Activated CD4-positive, alpha-beta T cell treated with anti-CD3 and anti-CD28 coated beads for 4 hours (primary cell): ENCODE results near the gene GPSM3.
"Not testable (repeated sequence)": the region's sequence is repeated elsewhere in the genome, so short reads cannot be mapped to it uniquely, and the experiment has no call there.

Experiments used
- DNase-seq, 2 donors: peaks; one replicate each; pipeline ENCODE4 v3.0.0-alpha.2; 2020

The GPSM3 gene

DNA sequence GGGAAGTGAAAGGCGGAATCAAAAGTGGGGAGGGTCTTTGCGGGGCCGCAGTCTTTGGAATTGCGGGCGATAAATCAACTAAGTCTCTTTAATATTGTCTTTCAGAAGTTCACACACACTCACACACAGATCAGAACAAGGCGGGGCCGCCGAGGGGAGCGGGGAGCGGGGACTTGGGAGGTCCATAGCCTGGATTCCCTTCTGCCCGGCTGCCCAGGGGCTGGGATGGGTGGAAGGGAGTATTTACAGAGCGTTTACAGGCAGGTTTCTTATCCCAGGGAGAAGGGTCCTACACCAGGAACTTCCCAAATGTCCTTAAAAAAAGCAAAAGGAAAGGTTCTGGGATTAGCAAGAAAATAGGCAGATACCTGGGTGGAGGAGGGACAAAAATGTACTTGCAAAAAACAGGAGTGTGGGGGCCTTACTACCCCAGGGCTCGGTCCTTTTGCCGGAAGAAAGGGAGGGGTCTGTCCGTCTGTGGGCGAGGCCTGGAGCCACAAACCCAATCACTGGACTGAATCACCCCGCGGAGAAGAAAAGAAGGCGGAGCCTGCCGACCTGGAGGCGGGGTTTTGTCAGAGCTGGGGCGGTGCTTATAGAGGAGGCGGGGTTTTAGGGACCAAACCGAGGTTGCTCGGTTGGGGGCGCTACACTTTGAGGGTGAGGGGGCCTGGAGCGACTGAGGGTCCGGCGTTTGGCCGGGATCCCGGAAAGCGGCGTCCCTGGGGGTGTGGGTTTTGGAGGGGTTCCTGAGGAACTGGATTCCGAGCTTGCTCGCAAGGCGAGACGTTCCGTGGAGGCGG, 44.0 kb downstream of the GPSM3 start:
- peak; percentile 60 to 70 for DNase-seq

DNA sequence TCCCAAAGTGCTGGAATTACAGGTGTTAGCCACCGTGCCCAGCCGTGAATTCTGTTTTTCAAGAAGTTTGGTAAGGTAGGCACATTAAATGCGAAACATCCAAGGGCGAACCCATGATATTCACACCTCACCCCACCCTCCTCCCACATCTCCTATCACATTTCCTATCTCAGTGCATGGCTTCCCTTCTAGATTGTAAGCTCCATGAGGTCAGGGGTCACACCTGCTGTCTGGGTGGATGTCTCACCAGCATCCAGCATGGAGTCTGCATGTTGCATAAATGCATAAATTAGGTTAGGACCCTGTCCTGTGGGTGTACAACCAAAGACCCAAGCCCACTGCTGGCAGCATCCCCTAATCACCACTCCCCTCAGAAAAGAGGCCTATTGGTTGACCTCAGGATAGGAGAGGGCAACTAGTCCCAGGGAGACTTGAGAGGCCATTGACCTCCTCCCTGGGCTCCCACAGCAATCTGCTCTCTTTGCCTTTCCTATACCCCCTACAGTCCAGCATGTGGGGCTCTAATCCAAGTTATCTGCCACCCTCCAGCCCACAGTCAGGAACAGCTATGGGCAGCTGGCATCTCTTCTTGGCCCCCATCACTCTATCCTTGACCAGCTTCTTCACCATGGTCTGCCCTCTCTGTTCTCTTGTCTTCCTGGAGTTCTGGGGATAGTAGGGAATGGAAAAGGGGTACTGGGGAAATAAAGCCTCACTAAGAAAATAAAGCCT, 44.9 kb downstream of the GPSM3 start:
- no peak for DNase-seq

DNA sequence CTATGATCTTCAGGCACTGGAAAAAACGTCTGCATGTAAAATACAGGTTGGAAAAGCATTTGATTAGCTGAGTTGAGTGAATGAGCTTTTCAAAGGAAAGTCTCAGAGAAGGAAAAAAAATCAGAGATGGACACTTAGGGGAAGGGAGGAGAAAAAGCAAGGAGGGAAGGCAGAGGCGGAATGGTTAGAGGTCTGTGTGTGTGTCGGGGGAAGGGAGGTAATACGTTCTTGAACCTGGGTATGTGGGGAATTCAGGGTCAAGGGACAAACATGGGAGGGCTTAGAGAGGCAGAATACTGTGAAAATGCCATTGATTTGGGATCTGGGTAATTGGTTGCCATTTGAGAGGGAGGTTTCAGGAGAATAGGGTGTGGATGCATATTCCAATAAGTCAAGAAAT, 45.8 kb downstream of the GPSM3 start:
- DNase-seq: no peak

DNA sequence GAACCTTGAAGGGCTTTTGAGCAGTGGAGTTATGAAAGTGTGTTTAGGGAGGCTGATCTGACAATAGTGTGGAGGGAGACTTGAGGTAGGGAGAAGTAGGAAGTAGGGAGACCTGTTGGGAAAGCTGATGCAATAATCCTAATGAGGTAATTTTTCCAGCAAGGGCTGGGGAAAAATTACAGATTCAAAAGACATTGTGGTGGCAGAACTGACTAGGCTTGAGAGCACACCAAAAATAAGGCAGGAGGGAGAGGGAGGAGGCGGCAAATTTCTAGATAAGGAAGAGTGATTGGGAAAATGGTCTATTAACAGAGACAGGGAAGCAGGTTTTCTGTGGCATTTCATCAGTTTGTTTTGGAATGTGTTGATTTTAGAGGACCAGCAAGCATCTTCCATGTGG, 46.2 kb downstream of the GPSM3 start:
- no peak for DNase-seq

DNA sequence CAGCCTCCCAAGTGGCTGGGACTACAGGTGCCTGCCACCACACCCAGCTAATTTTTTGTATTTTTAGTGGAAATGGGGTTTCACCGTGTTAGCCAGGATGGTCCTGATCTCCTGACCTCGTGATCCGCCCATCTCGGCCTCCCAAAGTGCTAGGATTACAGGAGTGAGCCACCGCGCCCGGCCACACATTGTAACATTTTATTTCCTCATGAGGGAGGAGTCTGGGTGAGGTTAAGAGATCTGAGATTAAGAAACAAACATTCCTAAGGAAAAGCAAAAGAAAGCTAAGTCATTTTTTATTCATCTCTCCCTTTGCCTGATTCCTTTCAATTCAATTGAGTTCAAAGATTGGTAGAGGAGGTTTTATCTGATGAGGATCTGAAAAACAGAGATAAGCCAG, 48.2 kb downstream of the GPSM3 start:
- not testable (repeated sequence) for DNase-seq
